Measurements from ENCODE around the gene C1orf226.
"Not testable (repeated sequence)": the region's sequence is repeated elsewhere in the genome, so short reads cannot be mapped to it uniquely, and the experiment has no call there.

The C1orf226 gene

DNA sequence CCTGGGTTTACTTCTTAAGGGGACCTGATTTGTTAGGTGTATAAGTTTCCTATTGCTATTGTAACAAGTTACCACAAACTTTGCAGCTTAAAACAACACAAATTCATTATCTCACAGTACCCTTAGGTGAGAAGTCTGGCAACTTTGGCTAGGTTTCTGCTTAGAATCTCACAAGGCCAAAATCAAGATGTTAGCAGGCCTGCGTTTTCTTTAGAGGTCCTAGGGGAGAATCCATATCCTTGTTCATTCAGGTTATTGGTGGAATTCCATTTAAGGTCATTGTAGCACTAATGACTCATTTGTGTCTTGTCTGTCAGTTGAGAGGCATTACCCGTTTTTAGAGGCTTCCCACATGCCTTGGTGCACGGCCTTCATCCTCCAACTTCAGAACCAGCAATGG lies 38.6 kb downstream of the C1orf226 start:
- Histone ChIP-seq H3K27me3 (no peaks in the 10 kb centered on the region), H3K4me3 (ENCODE audit: low read depth, low read length) (no peak overlapping the region), H3K36me3 (no peaks in the 10 kb centered on the region), H3K9me3 (no peaks in the 10 kb centered on the region), H3K4me1 (peaks cover 17% of the 10 kb centered on the region)
- no peak for TF ChIP-seq CTCF (IDR thresholded peaks at IDR 0.05; ENCODE audit: low read depth, low read length)
- no peak for DNase-seq

DNA sequence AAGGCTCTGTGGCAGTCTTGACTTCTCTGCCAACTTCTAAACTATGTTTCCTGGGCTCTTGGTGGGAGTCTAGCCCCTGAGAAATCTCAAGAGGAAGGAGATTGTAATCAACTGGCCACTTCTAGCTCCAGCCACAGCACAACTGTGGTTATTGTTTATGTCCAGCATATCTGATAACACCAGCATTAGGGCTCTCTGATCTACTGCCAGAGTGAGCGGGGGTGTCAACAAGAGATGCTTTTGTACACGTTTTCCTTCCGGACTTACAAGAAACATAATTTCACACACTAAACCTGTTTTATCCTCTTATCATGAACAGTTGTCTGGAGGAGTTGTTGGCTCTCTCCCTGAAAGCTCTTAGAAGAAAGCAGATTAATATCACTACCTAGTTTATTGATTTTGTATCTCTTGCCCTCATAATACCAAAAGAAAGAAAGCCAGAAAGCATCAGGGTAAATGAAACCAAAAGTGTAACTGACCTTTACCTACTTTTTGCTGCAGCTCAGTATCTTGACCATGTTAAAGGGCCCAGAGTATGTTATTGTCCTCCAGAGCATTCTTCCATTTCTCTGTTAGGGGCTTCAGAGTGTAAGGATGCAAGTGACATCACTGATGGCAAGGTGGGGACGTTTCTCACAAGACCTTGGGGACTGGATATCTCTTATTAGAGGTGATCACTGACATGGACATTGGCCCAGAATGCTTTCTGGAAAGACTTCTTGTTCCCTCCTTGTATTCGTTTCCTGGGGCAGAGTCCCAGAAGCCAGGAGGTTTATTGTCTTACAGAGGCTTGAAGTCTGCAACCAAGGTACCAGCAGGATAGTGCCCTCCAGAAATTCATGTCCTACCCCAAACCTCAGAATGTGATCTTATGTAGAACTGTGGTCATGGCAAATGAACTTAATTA lies 40.0 kb downstream of the C1orf226 start:
- Histone ChIP-seq H3K4me1 (peaks cover 17% of the 10 kb centered on the region), H3K36me3 (no peaks in the 10 kb centered on the region), H3K27me3 (no peaks in the 10 kb centered on the region), H3K4me3 (ENCODE audit: low read depth, low read length) (no peak overlapping the region), H3K9me3 (no peaks in the 10 kb centered on the region)
- DNase-seq, result no peak
- TF ChIP-seq CTCF (IDR thresholded peaks at IDR 0.05; ENCODE audit: low read depth, low read length), result no peak

DNA sequence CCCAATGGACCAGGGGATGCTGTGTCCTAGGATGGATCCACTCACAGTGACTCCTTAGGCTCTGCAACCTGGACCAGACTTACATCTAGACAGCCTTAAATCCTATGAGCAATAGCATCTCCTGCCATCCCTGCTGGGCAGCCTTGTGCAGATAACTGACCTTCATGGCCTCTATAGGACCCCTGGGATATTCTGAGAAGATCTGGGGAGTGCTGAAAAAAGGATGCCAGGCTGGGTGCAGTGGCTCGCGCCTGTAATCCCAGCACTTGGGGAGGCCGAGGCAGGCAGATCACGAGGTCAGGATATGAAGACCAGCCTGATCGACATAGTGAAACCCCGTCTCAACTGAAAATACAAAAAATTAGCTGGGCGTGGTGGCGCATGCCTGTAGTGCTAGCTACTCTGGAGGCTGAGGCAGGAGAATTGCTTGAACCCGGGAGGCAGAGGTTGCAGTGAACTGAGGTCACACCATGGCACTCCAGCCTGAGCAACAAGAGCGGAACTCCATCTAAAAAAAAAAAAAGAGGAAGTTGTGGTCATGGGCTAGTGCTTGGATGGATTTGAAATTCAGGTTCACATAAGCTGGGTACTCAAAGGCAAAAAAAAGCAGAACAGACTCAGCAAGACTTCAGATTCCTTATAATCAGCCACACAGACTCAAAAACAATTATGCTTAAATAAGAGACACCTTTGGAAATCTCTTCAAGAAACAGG lies 41.3 kb downstream of the C1orf226 start:
- Histone ChIP-seq H3K36me3 (no peaks in the 10 kb centered on the region), H3K9me3 (no peaks in the 10 kb centered on the region), H3K4me1 (peaks cover 17% of the 10 kb centered on the region), H3K4me3 (ENCODE audit: low read depth, low read length) (no peak overlapping the region), H3K27me3 (no peaks in the 10 kb centered on the region)
- no peak for DNase-seq
- TF ChIP-seq CTCF (IDR thresholded peaks at IDR 0.05; ENCODE audit: low read depth, low read length), result no peak

DNA sequence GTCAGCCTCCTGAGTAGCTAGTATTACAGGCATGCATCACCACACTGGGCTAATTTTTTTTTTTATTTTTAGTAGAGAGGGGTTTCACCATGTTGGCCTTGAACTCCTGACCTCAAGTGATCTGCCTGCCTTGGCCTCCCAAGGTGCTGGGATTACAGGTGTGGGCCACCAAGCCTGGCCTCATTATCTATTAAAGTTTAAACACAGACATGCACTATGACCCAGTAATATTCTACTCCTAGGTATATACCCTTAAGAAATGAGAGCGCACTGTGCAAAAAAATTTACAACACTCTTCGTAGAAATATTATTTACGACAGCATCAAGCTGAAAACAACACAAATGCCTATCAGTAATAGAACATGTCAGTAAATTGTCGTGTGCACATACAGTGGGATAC lies 49.1 kb downstream of the C1orf226 start:
- no peaks in the 10 kb centered on the region for H3K4me1 ChIP-seq
- H3K4me3 ChIP-seq (ENCODE audit: low read depth, low read length), result no peak overlapping the region
- DNase-seq, result no peak
- no peak for TF ChIP-seq CTCF (IDR thresholded peaks at IDR 0.05; ENCODE audit: low read depth, low read length)
- no peaks in the 10 kb centered on the region for H3K9me3 ChIP-seq
- H3K36me3 ChIP-seq, result no peaks in the 10 kb centered on the region
- H3K27me3 ChIP-seq, result no peaks in the 10 kb centered on the region

DNA sequence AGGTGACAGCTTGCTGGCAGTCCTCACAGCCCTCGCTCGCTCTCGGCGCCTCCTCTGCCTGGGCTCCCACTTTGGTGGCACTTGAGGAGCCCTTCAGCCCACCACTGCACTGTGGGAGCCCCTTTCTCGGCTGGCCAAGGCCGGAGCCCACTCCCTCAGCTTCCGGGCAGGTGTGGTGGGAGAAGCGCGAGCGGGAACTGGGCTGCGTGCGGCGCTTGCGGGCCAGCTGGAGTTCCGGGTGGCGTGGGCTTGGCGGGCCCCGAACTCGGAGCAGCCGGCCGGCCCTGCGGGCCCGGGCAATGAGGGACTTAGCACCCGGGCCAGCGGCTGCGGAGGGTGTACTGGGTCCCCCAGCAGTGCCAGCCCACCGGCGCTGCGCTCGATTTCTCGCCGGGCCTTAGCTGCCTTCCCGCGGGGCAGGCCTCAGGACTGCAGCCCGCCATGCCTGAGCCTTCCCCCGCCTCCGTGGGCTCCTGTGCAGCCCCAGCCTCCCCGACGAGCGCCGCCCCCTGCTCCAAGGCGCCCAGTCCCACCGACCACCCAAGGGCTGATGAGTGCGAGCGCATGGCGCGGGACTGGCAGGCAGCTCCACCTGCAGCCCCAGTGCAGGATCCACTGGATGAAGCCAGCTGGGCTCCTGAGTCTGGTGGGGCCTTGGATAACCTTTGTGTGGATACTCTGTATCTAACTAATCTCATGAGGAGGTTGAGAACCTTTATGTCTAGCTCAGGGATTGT lies 51.6 kb downstream of the C1orf226 start:
- DNase-seq; H3K9me3 ChIP-seq; H3K27me3 ChIP-seq; H3K4me3 ChIP-seq (ENCODE audit: low read depth, low read length); H3K4me1 ChIP-seq; H3K36me3 ChIP-seq: not testable (repeated sequence)
